Measurements from ENCODE around the gene XPR1.
"Not testable (repeated sequence)": the region's sequence is repeated elsewhere in the genome, so short reads cannot be mapped to it uniquely, and the experiment has no call there.

The XPR1 gene

DNA sequence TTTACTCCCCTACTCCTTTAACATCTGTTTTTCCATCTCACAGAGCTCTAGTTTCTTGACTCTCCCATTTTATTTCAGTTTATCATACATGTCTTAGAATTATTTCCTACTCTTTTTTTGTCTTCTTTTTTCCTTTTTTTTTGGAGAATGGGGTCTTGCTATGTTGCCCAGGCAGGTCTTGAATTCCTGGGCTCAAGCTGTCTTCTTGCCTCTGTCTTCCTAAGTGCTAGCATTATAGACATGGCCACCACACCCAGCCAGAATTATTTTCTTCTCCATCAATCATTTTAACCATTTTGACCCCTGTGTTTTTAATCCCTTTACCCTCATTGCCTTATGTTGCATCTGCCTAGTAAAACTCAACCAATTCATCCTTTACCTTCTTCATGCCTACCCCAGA lies 157.6 kb downstream of the XPR1 start:
- Mint-ChIP-seq H3K27me3 (no peaks in the 10 kb centered on the region), H3K36me3 (peaks cover 24% of the 10 kb centered on the region), H3K27ac (no peak overlapping the region), H3K4me3 (no peak overlapping the region), H3K9me3 (no peaks in the 10 kb centered on the region), H3K4me1 (peaks cover 29% of the 10 kb centered on the region)
- ATAC-seq, result no peak

DNA sequence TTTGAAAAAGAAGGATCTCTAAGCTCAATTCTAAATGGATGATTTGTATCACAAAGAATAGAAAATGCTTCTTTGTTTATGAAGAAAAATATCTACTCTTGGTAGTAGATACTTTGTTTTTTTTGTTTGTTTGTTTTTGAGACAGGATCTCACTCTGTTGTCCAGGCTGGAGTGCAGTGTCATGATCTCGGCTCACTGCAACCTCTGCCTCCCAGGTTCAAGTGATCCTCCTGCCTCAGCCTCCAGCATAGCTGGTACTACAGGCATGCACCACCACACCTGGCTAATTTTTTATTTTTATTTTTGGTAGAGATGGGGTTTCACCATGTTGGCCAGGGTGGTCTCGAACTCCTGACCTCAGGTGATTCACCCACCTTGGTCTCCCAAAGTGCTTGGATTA lies 159.3 kb downstream of the XPR1 start:
- Mint-ChIP-seq H3K4me1 (peaks cover 29% of the 10 kb centered on the region), H3K36me3 (peaks cover 27% of the 10 kb centered on the region)
- not testable (repeated sequence) for H3K4me3 Mint-ChIP-seq, H3K27me3 Mint-ChIP-seq, H3K27ac Mint-ChIP-seq, H3K9me3 Mint-ChIP-seq, ATAC-seq

- no peaks in the 10 kb centered on the region for H3K27me3 Mint-ChIP-seq
- no peak overlapping the region for H3K27ac Mint-ChIP-seq
- no peak overlapping the region for H3K4me3 Mint-ChIP-seq
- peaks cover 29% of the 10 kb centered on the region for H3K4me1 Mint-ChIP-seq
- peaks cover 27% of the 10 kb centered on the region for H3K36me3 Mint-ChIP-seq
- H3K9me3 Mint-ChIP-seq, result no peaks in the 10 kb centered on the region
- no peak for ATAC-seq
Measured at GRCh38 chr1:180791806-180792205, 160.0 kb downstream of the XPR1 start.

- Mint-ChIP-seq H3K27ac (no peak overlapping the region), H3K4me3 (no peak overlapping the region), H3K27me3 (no peaks in the 10 kb centered on the region), H3K36me3 (peaks cover 21% of the 10 kb centered on the region), H3K9me3 (no peaks in the 10 kb centered on the region), H3K4me1 (peaks cover 29% of the 10 kb centered on the region)
- ATAC-seq, result no peak
Measured at GRCh38 chr1:180793451-180793850, 161.6 kb downstream of the XPR1 start.

DNA sequence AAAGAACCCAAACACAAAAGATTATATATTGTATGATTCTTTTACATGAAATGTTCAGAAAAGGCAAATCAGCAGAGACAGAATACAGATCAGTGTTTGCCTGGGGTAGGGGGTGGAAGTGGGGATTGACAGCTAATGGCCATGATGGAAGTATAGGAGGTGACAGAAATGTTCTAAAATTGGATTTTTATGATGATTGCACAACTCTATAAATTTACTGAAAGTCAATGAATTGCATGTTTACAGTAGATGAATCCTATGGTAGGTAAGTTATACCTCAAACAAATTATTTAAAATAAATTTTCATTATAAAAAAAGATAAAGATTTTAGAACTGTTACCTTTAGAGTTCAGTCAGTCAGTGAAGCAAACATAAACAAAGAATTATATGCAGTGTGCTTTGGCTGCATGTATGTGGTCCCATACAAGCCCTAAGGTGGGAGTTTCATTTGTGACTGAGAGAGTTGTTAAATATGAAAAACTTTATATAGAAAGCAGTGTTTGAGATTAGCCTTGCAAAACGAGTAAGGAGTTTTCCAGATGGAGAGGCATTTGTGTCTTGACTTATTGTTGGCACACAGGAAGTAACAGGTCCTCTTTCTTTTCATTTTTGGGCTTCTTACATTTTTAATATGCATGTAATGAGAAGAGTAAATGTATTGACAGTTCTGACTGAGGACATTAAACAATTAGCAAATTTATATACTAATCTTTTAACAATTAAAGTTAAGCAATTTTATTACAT lies 165.2 kb downstream of the XPR1 start:
- peaks cover 17% of the 10 kb centered on the region for H3K4me1 Mint-ChIP-seq
- H3K27me3 Mint-ChIP-seq, result no peaks in the 10 kb centered on the region
- no peak overlapping the region for H3K27ac Mint-ChIP-seq
- no peaks in the 10 kb centered on the region for H3K9me3 Mint-ChIP-seq
- peaks cover 6% of the 10 kb centered on the region for H3K36me3 Mint-ChIP-seq
- ATAC-seq, result no peak
- H3K4me3 Mint-ChIP-seq, result no peak overlapping the region

DNA sequence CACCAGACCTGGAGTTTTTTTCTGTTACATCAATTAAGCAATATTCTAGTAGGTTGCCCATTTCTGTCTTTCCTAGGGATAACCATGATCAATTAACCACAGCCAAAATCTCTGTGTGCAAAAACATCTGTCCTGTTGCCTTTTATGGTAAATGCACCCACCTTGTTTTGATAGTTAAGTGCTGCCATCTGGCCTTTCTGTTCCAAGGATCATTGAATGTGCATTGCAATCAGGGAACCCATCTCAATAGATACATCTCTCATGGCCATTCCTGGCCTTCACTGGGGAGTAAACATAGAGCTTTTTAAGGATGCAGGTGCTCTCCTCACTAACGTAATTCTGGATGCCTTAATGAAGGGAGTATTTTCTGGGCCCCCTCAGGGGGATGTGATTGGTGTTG lies 169.1 kb downstream of the XPR1 start:
- ATAC-seq, result no peak
- no peaks in the 10 kb centered on the region for H3K4me1 Mint-ChIP-seq
- no peaks in the 10 kb centered on the region for H3K36me3 Mint-ChIP-seq
- no peak overlapping the region for H3K27ac Mint-ChIP-seq
- H3K27me3 Mint-ChIP-seq, result no peaks in the 10 kb centered on the region
- no peaks in the 10 kb centered on the region for H3K9me3 Mint-ChIP-seq
- no peak overlapping the region for H3K4me3 Mint-ChIP-seq

GRCh38 chr1:180802813-180803212 lies 171.0 kb downstream of the XPR1 start:
- peaks cover 15% of the 10 kb centered on the region for H3K36me3 Mint-ChIP-seq
- no peaks in the 10 kb centered on the region for H3K27me3 Mint-ChIP-seq
- H3K4me3 Mint-ChIP-seq, result no peak overlapping the region
- no peak overlapping the region for H3K27ac Mint-ChIP-seq
- H3K4me1 Mint-ChIP-seq, result no peaks in the 10 kb centered on the region
- no peaks in the 10 kb centered on the region for H3K9me3 Mint-ChIP-seq
- ATAC-seq, result no peak

GRCh38 chr1:180805316-180805715 lies 173.5 kb downstream of the XPR1 start:
- no peaks in the 10 kb centered on the region for H3K9me3 Mint-ChIP-seq
- no peaks in the 10 kb centered on the region for H3K27me3 Mint-ChIP-seq
- peaks cover 33% of the 10 kb centered on the region for H3K36me3 Mint-ChIP-seq
- H3K4me3 Mint-ChIP-seq, result no peak overlapping the region
- H3K4me1 Mint-ChIP-seq, result no peaks in the 10 kb centered on the region
- no peak overlapping the region for H3K27ac Mint-ChIP-seq
- ATAC-seq, result no peak

DNA sequence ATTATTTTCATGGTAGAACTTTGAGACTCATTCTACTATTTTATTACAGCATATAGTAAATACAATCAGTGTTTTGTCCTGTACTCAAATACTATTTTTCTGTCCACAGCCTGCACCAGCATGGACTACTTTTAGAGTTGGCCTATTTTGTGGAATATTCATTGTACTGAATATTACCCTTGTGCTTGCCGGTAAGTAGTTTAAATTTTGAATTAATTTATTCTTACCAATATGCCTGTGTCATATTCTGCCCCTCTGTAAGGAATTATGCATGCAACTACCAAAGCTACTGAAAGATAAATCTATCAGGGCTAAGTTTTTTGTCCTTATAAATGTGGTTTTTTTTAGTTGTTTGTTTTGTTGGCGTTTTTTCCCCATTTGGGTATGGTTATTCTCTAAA lies 179.5 kb downstream of the XPR1 start:
- no peak for ATAC-seq
- Mint-ChIP-seq H3K36me3 (peaks cover 70% of the 10 kb centered on the region), H3K4me3 (no peak overlapping the region), H3K27ac (no peak overlapping the region), H3K27me3 (no peaks in the 10 kb centered on the region), H3K9me3 (no peaks in the 10 kb centered on the region), H3K4me1 (no peaks in the 10 kb centered on the region)

DNA sequence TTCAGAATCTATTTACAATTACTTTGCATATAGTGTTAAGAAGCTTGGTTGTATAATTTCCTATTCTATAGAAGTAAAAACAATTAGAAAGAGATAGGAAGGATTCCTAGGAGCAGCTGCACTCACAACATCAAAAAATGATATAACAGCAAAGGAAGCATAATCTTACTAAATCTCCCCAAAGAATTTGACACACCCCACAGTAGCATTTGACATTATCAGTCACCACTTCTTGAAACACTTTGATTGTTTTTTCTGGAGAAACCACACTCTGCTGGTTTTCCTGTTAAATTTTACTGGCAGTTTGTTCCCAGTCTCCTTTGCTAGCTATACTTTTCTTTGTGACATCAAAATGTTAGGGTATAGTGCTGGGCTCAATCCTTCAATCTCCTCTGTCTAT lies 180.1 kb downstream of the XPR1 start:
- no peak overlapping the region for H3K4me3 Mint-ChIP-seq
- H3K36me3 Mint-ChIP-seq, result peaks cover 69% of the 10 kb centered on the region
- H3K27ac Mint-ChIP-seq, result no peak overlapping the region
- no peaks in the 10 kb centered on the region for H3K27me3 Mint-ChIP-seq
- H3K9me3 Mint-ChIP-seq, result no peaks in the 10 kb centered on the region
- ATAC-seq, result no peak
- no peaks in the 10 kb centered on the region for H3K4me1 Mint-ChIP-seq

- peaks cover 46% of the 10 kb centered on the region for H3K36me3 Mint-ChIP-seq
- no peak for ATAC-seq
- H3K27ac Mint-ChIP-seq, result no peak overlapping the region
- H3K27me3 Mint-ChIP-seq, result no peaks in the 10 kb centered on the region
- no peaks in the 10 kb centered on the region for H3K4me1 Mint-ChIP-seq
- H3K4me3 Mint-ChIP-seq, result no peak overlapping the region
- H3K9me3 Mint-ChIP-seq, result no peaks in the 10 kb centered on the region
Measured at GRCh38 chr1:180814258-180814657, 182.4 kb downstream of the XPR1 start.

- ATAC-seq, result no peak
- H3K36me3 Mint-ChIP-seq, result peaks cover 45% of the 10 kb centered on the region
- H3K4me3 Mint-ChIP-seq, result no peak overlapping the region
- no peak overlapping the region for H3K27ac Mint-ChIP-seq
- H3K27me3 Mint-ChIP-seq, result no peaks in the 10 kb centered on the region
- peaks cover 1% of the 10 kb centered on the region for H3K9me3 Mint-ChIP-seq
- H3K4me1 Mint-ChIP-seq, result no peaks in the 10 kb centered on the region
Measured at GRCh38 chr1:180815188-180815587, 183.4 kb downstream of the XPR1 start.

GRCh38 chr1:180816132-180816531 lies 184.3 kb downstream of the XPR1 start:
- H3K27ac Mint-ChIP-seq, result no peak overlapping the region
- peaks cover 55% of the 10 kb centered on the region for H3K36me3 Mint-ChIP-seq
- no peaks in the 10 kb centered on the region for H3K27me3 Mint-ChIP-seq
- peaks cover 3% of the 10 kb centered on the region for H3K9me3 Mint-ChIP-seq
- no peak for ATAC-seq
- no peak overlapping the region for H3K4me3 Mint-ChIP-seq
- H3K4me1 Mint-ChIP-seq, result no peaks in the 10 kb centered on the region

GRCh38 chr1:180821970-180822369 lies 190.1 kb downstream of the XPR1 start:
- no peak for ATAC-seq
- Mint-ChIP-seq H3K4me3 (no peak overlapping the region), H3K4me1 (no peaks in the 10 kb centered on the region), H3K9me3 (peaks cover 3% of the 10 kb centered on the region), H3K27ac (no peak overlapping the region), H3K36me3 (peaks cover 45% of the 10 kb centered on the region), H3K27me3 (no peaks in the 10 kb centered on the region)

DNA sequence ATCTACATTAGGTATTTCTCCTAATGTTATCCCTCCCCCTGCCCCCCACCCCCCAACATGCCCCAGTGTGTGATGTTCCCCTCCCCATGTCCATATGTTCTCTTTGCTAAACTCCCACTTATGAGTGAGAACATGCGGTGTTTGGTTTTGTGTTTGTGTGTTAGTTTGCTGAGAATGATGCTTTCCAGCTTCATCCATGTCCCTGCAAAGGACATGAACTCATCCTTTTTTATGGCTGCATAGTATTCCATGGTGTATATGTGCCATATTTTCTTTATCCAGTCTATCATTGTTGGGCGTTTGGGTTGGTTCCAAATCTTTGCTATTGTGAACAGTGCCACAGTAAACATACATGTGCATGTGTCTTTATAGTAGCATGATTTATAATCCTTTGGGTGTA lies 199.7 kb downstream of the XPR1 start:
- ATAC-seq, H3K27me3 Mint-ChIP-seq: not testable (repeated sequence)

GRCh38 chr1:180833180-180833579 lies 201.4 kb downstream of the XPR1 start:
- not testable (repeated sequence) for H3K4me3 Mint-ChIP-seq, H3K27ac Mint-ChIP-seq, H3K4me1 Mint-ChIP-seq, H3K27me3 Mint-ChIP-seq, ATAC-seq
- peaks cover 93% of the 10 kb centered on the region for H3K36me3 Mint-ChIP-seq
- H3K9me3 Mint-ChIP-seq, result peaks cover 20% of the 10 kb centered on the region

More for the DNA sequence above, 199.7 kb downstream of the XPR1 start:
- Mint-ChIP-seq H3K36me3 (peaks cover 77% of the 10 kb centered on the region), H3K9me3 (peaks cover 20% of the 10 kb centered on the region)
- not testable (repeated sequence) for H3K4me1 Mint-ChIP-seq, H3K4me3 Mint-ChIP-seq, H3K27ac Mint-ChIP-seq
